Stimulated activated CD8-positive, alpha-beta memory T cell treated with anti-CD3 and anti-CD28 coated beads, Interleukin-15, amount 100 ng/mL, for 1 hour (primary cell): ENCODE results near the gene CHN2.

Experiments used
- DNase-seq: peaks from one replicate; pipeline ENCODE4 v3.0.0-alpha.2; 2020; ENCODE audit warnings: low read depth

Gene CHN2

GRCh38 chr7:29432721-29433120, 238.1 kb downstream of the CHN2 start:
- no peak for DNase-seq

- no peak for DNase-seq
Observed at GRCh38 chr7:29434380-29434768, 239.8 kb downstream of the CHN2 start.

GRCh38 chr7:29435167-29435566, 240.6 kb downstream of the CHN2 start:
- DNase-seq: no peak

- no peak for DNase-seq
Observed at GRCh38 chr7:29435902-29436301, 241.3 kb downstream of the CHN2 start.

- DNase-seq: no peak
Observed at GRCh38 chr7:29442146-29442545, 247.6 kb downstream of the CHN2 start.

GRCh38 chr7:29443552-29443951, 249.0 kb downstream of the CHN2 start:
- no peak for DNase-seq

GRCh38 chr7:29444267-29444666, 249.7 kb downstream of the CHN2 start:
- DNase-seq: no peak

GRCh38 chr7:29445736-29446135, 251.2 kb downstream of the CHN2 start:
- DNase-seq: no peak

GRCh38 chr7:29447828-29448227, 253.3 kb downstream of the CHN2 start:
- no peak for DNase-seq

- DNase-seq: no peak
Observed at GRCh38 chr7:29449569-29450260, 255.1 kb downstream of the CHN2 start.

GRCh38 chr7:29453021-29453420, 258.4 kb downstream of the CHN2 start:
- no peak for DNase-seq

- no peak for DNase-seq
Observed at GRCh38 chr7:29454464-29454863, 259.9 kb downstream of the CHN2 start.

GRCh38 chr7:29454899-29455451, 260.4 kb downstream of the CHN2 start:
- no peak for DNase-seq

GRCh38 chr7:29457141-29457561, 262.6 kb downstream of the CHN2 start:
- no peak for DNase-seq

GRCh38 chr7:29457565-29458011, 263.0 kb downstream of the CHN2 start:
- DNase-seq: no peak

- DNase-seq: no peak
Observed at GRCh38 chr7:29458933-29459332, 264.4 kb downstream of the CHN2 start.

- DNase-seq: no peak
Observed at GRCh38 chr7:29459589-29459988, 265.0 kb downstream of the CHN2 start.

- no peak for DNase-seq
Observed at GRCh38 chr7:29461996-29462395, 267.4 kb downstream of the CHN2 start.

GRCh38 chr7:29463504-29464158, 269.1 kb downstream of the CHN2 start:
- no peak for DNase-seq

- no peak for DNase-seq
Observed at GRCh38 chr7:29464753-29465152, 270.2 kb downstream of the CHN2 start.

- DNase-seq: no peak
Observed at GRCh38 chr7:29467193-29467926, 272.8 kb downstream of the CHN2 start.

- no peak for DNase-seq
Observed at GRCh38 chr7:29468196-29468595, 273.6 kb downstream of the CHN2 start.

- no peak for DNase-seq
Observed at GRCh38 chr7:29469281-29469680, 274.7 kb downstream of the CHN2 start.
